Endodermal cell (in vitro differentiated cells): ENCODE measurements around the gene RWDD1. TPM values are rescaled to one million over a fixed set of nuclear protein-coding genes. Genes with fewer than 3 reads are reported as not detected.

Source experiments
- DNase-seq: peaks from one replicate; pipeline ENCODE4 v3.0.0-alpha.2; 2017
- H3K27ac ChIP-seq: 2 replicates; pipeline ENCODE4 v1.5.1; 2013; ENCODE audit warnings: mild to moderate bottlenecking, low read depth, low read length, moderate library complexity
- H3K27me3 ChIP-seq: 2 replicates; pipeline ENCODE4 v1.6.1; 2013; ENCODE audit warnings: mild to moderate bottlenecking, low read length, moderate library complexity; ENCODE audit not compliant: insufficient read depth, control insufficient read depth, poor library complexity, severe bottlenecking
- H3K36me3 ChIP-seq: 2 replicates; pipeline ENCODE4 v1.7.0; 2013; ENCODE audit warnings: mild to moderate bottlenecking, low read length, moderate library complexity; ENCODE audit not compliant: control insufficient read depth, insufficient read depth
- H3K4me1 ChIP-seq: one replicate; pipeline ENCODE4 v1.7.0; 2013; ENCODE audit warnings: low read length; ENCODE audit not compliant: control insufficient read depth, insufficient read depth
- H3K4me3 ChIP-seq: 2 replicates; pipeline ENCODE4 v1.5.1; 2013; ENCODE audit warnings: mild to moderate bottlenecking, low read length, moderate library complexity
- H3K9ac ChIP-seq: 2 replicates; pipeline ENCODE4 v1.6.1; 2013; ENCODE audit warnings: mild to moderate bottlenecking, low read length, moderate library complexity; ENCODE audit not compliant: poor library complexity, severe bottlenecking; ENCODE audit errors: extremely low read depth
- H3K9me3 ChIP-seq: 2 replicates; pipeline ENCODE4 v1.6.1; 2013; ENCODE audit warnings: mild to moderate bottlenecking, low read length, moderate library complexity; ENCODE audit not compliant: control insufficient read depth
- H3K27ac Mint-ChIP-seq: 2 replicates; pipeline ENCODE4 v1.8.0; 2020; ENCODE audit warnings: mixed read lengths
- H3K27me3 Mint-ChIP-seq: 2 replicates; pipeline ENCODE4 v1.8.0; 2021; ENCODE audit warnings: mild to moderate bottlenecking, mixed read lengths; ENCODE audit not compliant: insufficient read depth
- H3K36me3 Mint-ChIP-seq: 2 replicates; pipeline ENCODE4 v1.8.0; 2020; ENCODE audit warnings: low read depth, mixed read lengths
- H3K4me1 Mint-ChIP-seq: 2 replicates; pipeline ENCODE4 v1.8.0; 2020; ENCODE audit warnings: mixed read lengths
- H3K4me3 Mint-ChIP-seq: 2 replicates; pipeline ENCODE4 v1.8.0; 2020; ENCODE audit warnings: mild to moderate bottlenecking, moderate library complexity, mixed read lengths
- H3K9me3 Mint-ChIP-seq: 2 replicates; pipeline ENCODE4 v1.8.0; 2020; ENCODE audit warnings: mild to moderate bottlenecking, mixed read lengths
- WGBS, 2 experiments: methylation state at CpG; one replicate each; pipeline versions ENCODE4 v1.1.5 to v1.1.7; 2013; ENCODE audit warnings: missing lambda C conversion rate in 2 of 2, mixed read lengths in 1 of 2; ENCODE audit not compliant: insufficient coverage in 1 of 2, insufficient read length in 1 of 2; 5-methylcytosine and 5-hydroxymethylcytosine counted together
- total RNA-seq, 2 donors: library from RNA; stranded (reverse); fragmentation: NEBNext Ultra II Directional in 1 of 2; extraction: Animal tissue kit (Norgen Biotek cat#: 25700) in 1 of 2; gene quantifications; 2 replicates in 1 of 2; 3 replicates in 1 of 2; pipeline ENCODE4 v1.2.1, GENCODE V29; 2021
- TF ChIP-seq, protein P1 (sequence below): fragments of 200-600 bp; sonication (generic); conservative IDR thresholded peaks from 2 replicates; pipeline ENCODE4 v1.5.0; 2021; ENCODE audit warnings: antibody characterized with exemption, mild to moderate bottlenecking

The RWDD1 gene
- total RNA-seq, 2 donors from 2014 or later = 35.5 to 35.8 TPM

- TF ChIP-seq, protein P1, sequence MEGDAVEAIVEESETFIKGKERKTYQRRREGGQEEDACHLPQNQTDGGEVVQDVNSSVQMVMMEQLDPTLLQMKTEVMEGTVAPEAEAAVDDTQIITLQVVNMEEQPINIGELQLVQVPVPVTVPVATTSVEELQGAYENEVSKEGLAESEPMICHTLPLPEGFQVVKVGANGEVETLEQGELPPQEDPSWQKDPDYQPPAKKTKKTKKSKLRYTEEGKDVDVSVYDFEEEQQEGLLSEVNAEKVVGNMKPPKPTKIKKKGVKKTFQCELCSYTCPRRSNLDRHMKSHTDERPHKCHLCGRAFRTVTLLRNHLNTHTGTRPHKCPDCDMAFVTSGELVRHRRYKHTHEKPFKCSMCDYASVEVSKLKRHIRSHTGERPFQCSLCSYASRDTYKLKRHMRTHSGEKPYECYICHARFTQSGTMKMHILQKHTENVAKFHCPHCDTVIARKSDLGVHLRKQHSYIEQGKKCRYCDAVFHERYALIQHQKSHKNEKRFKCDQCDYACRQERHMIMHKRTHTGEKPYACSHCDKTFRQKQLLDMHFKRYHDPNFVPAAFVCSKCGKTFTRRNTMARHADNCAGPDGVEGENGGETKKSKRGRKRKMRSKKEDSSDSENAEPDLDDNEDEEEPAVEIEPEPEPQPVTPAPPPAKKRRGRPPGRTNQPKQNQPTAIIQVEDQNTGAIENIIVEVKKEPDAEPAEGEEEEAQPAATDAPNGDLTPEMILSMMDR = no peak
- Mint-ChIP-seq H3K9me3 (no peaks in the 10 kb centered on the region), H3K27ac (no peak overlapping the region), H3K27me3 (peaks cover 8% of the 10 kb centered on the region), H3K4me1 (peaks cover 24% of the 10 kb centered on the region), H3K4me3 (no peak overlapping the region), H3K36me3 (no peaks in the 10 kb centered on the region)
- no peaks in the 10 kb centered on the region for H3K36me3 ChIP-seq
- peaks cover 5% of the 10 kb centered on the region for H3K27me3 ChIP-seq
- no peak overlapping the region for H3K27ac ChIP-seq
- no peak overlapping the region for H3K9ac ChIP-seq
- DNase-seq = no peak
- H3K4me1 ChIP-seq = no peaks in the 10 kb centered on the region
- no peaks in the 10 kb centered on the region for H3K9me3 ChIP-seq
- no peak overlapping the region for H3K4me3 ChIP-seq
These were observed 36.2 kb upstream of the RWDD1 start for GRCh38 chr6:116535109-116535508.

- Histone ChIP-seq H3K36me3 (no peaks in the 10 kb centered on the region), H3K9ac (no peak overlapping the region), H3K27me3 (no peaks in the 10 kb centered on the region), H3K4me3 (no peak overlapping the region), H3K27ac (no peak overlapping the region), H3K4me1 (no peaks in the 10 kb centered on the region), H3K9me3 (no peaks in the 10 kb centered on the region)
- Mint-ChIP-seq H3K4me1 (peaks cover 15% of the 10 kb centered on the region), H3K27me3 (peaks cover under 1% of the 10 kb centered on the region), H3K4me3 (no peak overlapping the region), H3K36me3 (no peaks in the 10 kb centered on the region), H3K9me3 (no peaks in the 10 kb centered on the region), H3K27ac (no peak overlapping the region)
- 15 to 18% methylated on average over 4 of the region's 4 CpGs for WGBS, 2 experiments
- TF ChIP-seq, protein P1 = peak; percentile 91
- DNase-seq = no peak
These were observed 35.1 kb upstream of the RWDD1 start for GRCh38 chr6:116536216-116536621.

DNA sequence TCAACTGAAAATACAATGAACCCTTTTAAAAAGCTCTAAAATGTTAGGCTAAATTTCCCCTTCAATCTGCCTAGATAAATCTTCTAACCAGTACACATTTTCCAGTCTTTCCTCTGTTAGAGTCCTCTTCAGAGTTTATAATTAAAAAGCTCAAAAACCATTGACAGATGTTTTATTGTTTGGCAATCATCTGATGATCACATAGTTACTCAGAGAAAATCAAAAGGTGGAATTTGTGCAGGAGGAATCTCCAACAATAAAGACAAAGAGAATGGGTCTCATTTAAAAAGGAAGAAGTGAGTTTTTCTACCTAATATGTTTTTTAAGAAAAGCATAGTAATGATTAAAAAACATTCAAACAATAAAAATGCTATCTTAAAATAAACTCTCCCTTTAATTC, 28.9 kb upstream of the RWDD1 start:
- no peak for DNase-seq
- Histone ChIP-seq H3K27me3 (peaks cover 9% of the 10 kb centered on the region), H3K4me1 (no peaks in the 10 kb centered on the region), H3K4me3 (no peak overlapping the region), H3K27ac (no peak overlapping the region), H3K9me3 (no peaks in the 10 kb centered on the region), H3K9ac (no peak overlapping the region), H3K36me3 (no peaks in the 10 kb centered on the region)
- Mint-ChIP-seq H3K27ac (no peak overlapping the region), H3K27me3 (no peaks in the 10 kb centered on the region), H3K4me3 (no peak overlapping the region), H3K9me3 (no peaks in the 10 kb centered on the region), H3K36me3 (no peaks in the 10 kb centered on the region), H3K4me1 (no peaks in the 10 kb centered on the region)
- TF ChIP-seq, protein P1 = no peak
